Left ventricle myocardium inferior (tissue), 1 donor: Measurements from ENCODE around the gene TNFSF12. TPM values are rescaled to one million over a fixed set of nuclear protein-coding genes. Genes with fewer than 3 reads are reported as not detected.

ENCODE experiments used
- DNase-seq: peaks from one replicate; pipeline ENCODE4 v3.0.0-alpha.2; 2020
- H3K27ac ChIP-seq: fragments of 200-600 bp; replicated peaks from 2 replicates; pipeline ENCODE4 v1.8.0; 2021
- H3K27me3 ChIP-seq: fragments of 200-600 bp; 2 replicates; pipeline ENCODE4 v1.8.0; 2021; ENCODE audit warnings: low read depth
- H3K36me3 ChIP-seq: fragments of 200-600 bp; 2 replicates; pipeline ENCODE4 v1.8.0; 2021
- H3K4me1 ChIP-seq: fragments of 200-600 bp; 2 replicates; pipeline ENCODE4 v1.8.0; 2021
- H3K4me3 ChIP-seq: fragments of 200-600 bp; 2 replicates; pipeline ENCODE4 v1.8.0; 2021; ENCODE audit warnings: mild to moderate bottlenecking, moderate library complexity
- H3K9me3 ChIP-seq: fragments of 200-600 bp; replicated peaks from 2 replicates; pipeline ENCODE4 v1.8.0; 2021
- intact Hi-C: fragments of 100-400 bp; cut with micrococcal nuclease; formaldehyde crosslinking; loops from one replicate; pipeline ENCODE4 v1.11.0; 2022
- total RNA-seq: library from RNA; stranded (reverse); fragmentation: NEBNext Ultra II Directional; extraction: Animal tissue kit (Norgen Biotek cat#: 25700); gene quantifications from one replicate; pipeline ENCODE4 v1.2.1, GENCODE V29; 2021
- TF ChIP-seq, protein P1 (sequence below): fragments of 200-600 bp; IDR thresholded peaks from 2 replicates; pipeline ENCODE4 v1.8.0; 2021; ENCODE audit warnings: antibody characterized with exemption, mild to moderate bottlenecking, borderline replicate concordance
- donor health status: DM: no; HTN: yes; CAD: no; lungs with severe emphysema.

TNFSF12 gene
- total RNA-seq, 1 donor from 2014 or later: 29.9 TPM

DNA sequence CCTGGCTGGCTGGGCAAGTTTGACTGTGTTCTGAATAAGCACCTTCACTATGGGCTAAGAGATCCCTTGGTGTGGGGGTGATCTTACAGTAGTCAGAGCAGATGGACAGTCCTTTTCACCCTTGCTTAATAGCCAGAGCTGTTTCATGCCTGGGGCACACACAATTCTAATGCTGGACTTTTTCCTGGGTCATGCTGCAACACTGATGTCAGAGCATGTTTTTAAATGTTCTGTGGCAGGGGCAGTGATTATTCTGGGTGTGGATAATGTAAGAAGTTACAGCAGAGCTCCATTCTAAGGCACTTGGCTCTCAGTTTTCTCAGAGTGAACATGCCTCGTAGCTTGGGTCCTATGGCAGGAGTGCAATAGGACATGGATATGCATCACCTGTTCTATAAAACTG is 26.6 kb downstream of the TNFSF12 start:
- Histone ChIP-seq H3K27me3 (no peaks in the 10 kb centered on the region), H3K4me1 (peaks cover 80% of the 10 kb centered on the region), H3K36me3 (peaks cover 64% of the 10 kb centered on the region), H3K27ac (peak overlapping the region; percentile 19), H3K4me3 (peak overlapping the region; percentile 95), H3K9me3 (no peaks in the 10 kb centered on the region)
- TF ChIP-seq, protein P1, sequence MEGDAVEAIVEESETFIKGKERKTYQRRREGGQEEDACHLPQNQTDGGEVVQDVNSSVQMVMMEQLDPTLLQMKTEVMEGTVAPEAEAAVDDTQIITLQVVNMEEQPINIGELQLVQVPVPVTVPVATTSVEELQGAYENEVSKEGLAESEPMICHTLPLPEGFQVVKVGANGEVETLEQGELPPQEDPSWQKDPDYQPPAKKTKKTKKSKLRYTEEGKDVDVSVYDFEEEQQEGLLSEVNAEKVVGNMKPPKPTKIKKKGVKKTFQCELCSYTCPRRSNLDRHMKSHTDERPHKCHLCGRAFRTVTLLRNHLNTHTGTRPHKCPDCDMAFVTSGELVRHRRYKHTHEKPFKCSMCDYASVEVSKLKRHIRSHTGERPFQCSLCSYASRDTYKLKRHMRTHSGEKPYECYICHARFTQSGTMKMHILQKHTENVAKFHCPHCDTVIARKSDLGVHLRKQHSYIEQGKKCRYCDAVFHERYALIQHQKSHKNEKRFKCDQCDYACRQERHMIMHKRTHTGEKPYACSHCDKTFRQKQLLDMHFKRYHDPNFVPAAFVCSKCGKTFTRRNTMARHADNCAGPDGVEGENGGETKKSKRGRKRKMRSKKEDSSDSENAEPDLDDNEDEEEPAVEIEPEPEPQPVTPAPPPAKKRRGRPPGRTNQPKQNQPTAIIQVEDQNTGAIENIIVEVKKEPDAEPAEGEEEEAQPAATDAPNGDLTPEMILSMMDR: no peak
- intact Hi-C loops: no loop called here
- DNase-seq: no peak

DNA sequence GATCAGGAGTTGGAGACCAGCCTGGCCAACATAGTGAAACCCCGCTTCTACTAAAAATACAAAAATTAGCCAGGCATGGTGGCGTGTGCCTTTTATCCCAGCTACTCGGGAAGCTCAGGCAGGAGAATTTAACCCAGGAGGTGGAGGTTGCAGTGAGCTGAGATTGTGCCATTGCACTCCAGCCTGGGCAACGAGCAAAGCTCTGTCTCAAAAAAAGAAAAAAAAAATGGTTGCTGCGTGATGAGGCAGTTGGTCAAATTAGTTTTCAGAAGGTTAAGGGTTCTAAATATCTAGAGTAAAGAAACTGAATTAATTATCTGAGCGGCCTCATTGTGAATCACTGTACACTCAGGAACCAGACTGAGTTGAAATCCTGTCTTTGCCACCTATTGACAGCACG is 27.1 kb downstream of the TNFSF12 start:
- no peak overlapping the region for H3K4me3 ChIP-seq
- H3K27ac ChIP-seq: no peak overlapping the region
- H3K27me3 ChIP-seq: no peaks in the 10 kb centered on the region
- peaks cover 59% of the 10 kb centered on the region for H3K36me3 ChIP-seq
- peaks cover 85% of the 10 kb centered on the region for H3K4me1 ChIP-seq
- DNase-seq: no peak
- H3K9me3 ChIP-seq: no peaks in the 10 kb centered on the region
- intact Hi-C loops: no loop called here
- TF ChIP-seq, protein P1: no peak

DNA sequence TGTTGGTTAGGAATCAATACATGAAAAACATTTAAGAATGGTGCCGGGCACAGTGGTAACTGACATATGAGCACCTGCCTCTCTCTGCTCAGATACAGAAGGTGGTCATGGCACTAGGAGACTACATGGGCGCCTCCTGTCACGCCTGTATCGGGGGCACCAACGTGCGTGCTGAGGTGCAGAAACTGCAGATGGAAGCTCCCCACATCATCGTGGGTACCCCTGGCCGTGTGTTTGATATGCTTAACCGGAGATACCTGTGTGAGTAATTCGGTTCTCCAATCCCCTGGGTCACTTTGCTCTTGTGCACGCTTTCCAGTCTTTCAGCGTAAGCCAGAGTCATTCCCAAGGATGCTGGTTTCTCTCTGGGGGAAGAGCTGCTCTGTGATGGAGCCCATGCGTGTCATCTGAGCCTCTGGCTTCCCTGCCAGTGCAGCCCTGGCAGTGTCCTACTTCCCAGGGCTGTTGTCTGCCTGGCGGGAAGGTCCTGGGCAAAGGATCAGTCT is 27.6 kb downstream of the TNFSF12 start:
- TF ChIP-seq, protein P1: no peak
- Histone ChIP-seq H3K4me3 (no peak overlapping the region), H3K27ac (no peak overlapping the region), H3K27me3 (no peaks in the 10 kb centered on the region), H3K36me3 (peaks cover 54% of the 10 kb centered on the region), H3K9me3 (no peaks in the 10 kb centered on the region), H3K4me1 (peaks cover 88% of the 10 kb centered on the region)
- no peak for DNase-seq
- intact Hi-C loops: no loop called here

DNA sequence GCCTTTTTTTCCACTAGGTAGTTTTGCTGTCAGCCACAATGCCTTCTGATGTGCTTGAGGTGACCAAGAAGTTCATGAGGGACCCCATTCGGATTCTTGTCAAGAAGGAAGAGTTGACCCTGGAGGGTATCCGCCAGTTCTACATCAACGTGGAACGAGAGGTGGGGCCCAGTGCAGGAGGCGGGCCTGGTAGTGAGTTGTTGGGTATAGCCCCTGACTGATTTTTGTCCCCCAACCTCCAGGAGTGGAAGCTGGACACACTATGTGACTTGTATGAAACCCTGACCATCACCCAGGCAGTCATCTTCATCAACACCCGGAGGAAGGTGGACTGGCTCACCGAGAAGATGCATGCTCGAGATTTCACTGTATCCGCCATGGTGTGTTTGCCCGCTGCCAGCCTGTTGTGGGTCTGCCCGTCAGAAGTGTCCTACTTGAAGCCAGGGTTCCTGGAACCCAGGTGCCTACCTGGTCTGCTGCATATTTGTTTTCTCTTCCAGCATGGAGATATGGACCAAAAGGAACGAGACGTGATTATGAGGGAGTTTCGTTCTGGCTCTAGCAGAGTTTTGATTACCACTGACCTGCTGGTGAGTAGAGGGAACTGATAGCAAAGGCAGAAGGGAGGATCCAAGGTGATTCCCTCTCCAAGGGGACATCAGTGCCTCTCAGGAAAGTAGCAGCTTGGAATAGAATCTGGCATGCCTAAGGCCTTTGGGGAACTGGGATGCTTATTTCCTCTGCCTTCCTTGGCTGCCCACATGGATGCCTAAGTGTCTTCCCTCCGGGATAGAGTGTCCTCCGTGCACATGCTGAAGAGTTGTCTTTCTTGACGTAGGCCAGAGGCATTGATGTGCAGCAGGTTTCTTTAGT is 28.7 kb downstream of the TNFSF12 start:
- intact Hi-C loops: no loop called here

DNA sequence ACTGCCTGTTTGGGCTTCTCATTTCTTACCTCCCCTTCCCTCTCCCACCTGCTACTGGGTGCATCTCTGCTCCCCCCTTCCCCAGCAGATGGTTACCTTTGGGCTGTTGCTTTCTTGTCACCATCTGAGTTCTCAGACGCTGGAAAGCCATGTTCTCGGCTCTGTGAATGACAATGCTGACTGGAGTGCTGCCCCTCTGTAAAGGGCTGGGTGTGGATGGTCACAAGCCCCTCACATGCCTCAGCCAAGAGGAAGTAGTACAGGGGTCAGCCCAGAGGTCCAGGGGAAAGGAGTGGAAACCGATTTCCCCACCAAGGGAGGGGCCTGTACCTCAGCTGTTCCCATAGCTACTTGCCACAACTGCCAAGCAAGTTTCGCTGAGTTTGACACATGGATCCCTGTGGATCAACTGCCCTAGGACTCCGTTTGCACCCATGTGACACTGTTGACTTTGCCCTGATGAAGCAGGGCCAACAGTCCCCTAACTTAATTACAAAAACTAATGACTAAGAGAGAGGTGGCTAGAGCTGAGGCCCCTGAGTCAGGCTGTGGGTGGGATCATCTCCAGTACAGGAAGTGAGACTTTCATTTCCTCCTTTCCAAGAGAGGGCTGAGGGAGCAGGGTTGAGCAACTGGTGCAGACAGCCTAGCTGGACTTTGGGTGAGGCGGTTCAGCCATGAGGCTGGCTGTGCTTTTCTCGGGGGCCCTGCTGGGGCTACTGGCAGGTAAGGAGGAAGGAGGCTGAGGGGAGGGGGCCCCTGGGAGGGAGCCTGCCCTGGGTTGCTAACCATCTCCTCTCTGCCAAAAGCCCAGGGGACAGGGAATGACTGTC is 30.4 kb downstream of the TNFSF12 start, which contains the start of gene CD68:
CD68 (plus strand) TSS at position 638 of the 833 bp plus-strand sequence; CDS start at position 678, 40 bp downstream.
- peaks cover 51% of the 10 kb centered on the region for H3K36me3 ChIP-seq
- no peaks in the 10 kb centered on the region for H3K27me3 ChIP-seq
- H3K27ac ChIP-seq: peak within 1 kb of the TSS; percentile 96
- H3K4me3 ChIP-seq: peak within 1 kb of the TSS; percentile 76
- intact Hi-C loops: no loop called here
- no peaks in the 10 kb centered on the region for H3K9me3 ChIP-seq
- TF ChIP-seq, protein P1: no peak
- peak; percentile 54 for DNase-seq
- H3K4me1 ChIP-seq: peaks cover 88% of the 10 kb centered on the region

More for the DNA sequence above, 28.7 kb downstream of the TNFSF12 start:
- no peak overlapping the region for H3K4me3 ChIP-seq
- TF ChIP-seq, protein P1: no peak
- peaks cover 90% of the 10 kb centered on the region for H3K4me1 ChIP-seq
- H3K27me3 ChIP-seq: no peaks in the 10 kb centered on the region
- no peaks in the 10 kb centered on the region for H3K9me3 ChIP-seq
- no peak overlapping the region for H3K27ac ChIP-seq
- peaks cover 54% of the 10 kb centered on the region for H3K36me3 ChIP-seq
- DNase-seq: no peak
